ENCODE measurements around the gene BEX3.
"Not testable (repeated sequence)": the region's sequence is repeated elsewhere in the genome, so short reads cannot be mapped to it uniquely, and the experiment has no call there.

BEX3 gene

DNA sequence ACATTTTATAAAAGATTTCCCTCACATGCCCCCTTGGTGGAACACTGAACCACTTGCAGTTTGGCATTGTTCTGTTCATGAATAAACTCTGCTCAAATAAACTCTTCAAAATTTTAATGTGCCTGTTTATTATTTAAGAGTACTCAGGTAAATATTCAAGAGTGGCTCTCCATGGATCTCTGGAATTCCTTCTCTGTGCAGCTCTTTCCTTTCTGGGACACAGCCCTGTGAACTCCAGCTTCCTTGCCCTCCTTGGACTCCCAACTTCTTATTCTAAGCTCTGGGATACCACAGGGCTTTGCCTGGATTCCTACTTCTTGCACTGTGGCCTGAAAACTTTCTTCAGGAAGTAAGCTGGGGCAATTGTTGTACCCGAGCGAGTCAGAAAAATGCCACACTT lies 8.3 kb downstream of the BEX3 start:
- DNase-seq = no peak

DNA sequence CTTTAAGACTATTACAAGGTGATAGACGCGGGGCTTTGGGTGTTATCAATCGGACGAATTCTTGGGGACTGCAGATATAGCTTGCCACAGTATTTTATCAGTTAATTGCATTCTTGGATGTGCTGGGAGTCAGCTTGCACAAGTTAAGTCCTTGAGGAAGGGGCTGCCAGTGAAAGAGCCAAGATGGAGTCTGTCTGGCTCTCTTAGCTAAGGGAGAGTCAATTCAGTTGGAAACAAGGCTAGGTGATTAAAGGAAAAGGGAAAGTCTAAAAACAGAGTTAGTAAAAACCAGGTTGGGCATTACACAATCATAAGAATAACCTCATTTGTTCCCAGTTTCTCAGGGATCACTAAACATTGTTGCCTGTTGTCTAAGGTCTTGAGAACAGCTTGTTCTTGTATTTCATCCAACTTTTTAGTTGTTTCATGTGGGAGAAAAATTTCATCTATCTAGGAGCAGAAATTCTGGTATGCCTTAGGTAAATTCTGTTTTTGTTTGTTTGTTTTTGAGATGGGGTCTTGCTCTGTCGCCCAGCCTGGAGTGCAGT lies 9.0 kb downstream of the BEX3 start:
- DNase-seq = not testable (repeated sequence)

DNA sequence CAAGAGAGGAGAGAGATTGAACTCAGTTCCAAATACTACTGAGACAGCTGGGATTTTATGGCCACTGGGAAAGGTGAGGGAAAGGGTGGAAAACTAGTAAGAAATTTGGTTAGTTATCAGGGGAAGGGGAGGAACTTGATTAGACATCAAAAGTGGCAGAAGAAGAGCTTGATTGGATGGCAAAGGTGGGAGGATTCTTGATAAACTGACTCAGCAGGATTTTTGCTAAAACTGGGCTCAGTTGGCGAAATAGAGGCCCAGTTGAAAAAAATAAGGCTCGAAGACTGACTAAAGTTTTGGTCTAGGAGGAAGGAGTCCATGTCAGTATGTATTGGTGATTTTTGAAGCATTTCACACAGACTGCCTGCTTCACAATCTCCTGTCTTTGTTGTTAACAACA lies 10.0 kb downstream of the BEX3 start:
- no peak for DNase-seq

DNA sequence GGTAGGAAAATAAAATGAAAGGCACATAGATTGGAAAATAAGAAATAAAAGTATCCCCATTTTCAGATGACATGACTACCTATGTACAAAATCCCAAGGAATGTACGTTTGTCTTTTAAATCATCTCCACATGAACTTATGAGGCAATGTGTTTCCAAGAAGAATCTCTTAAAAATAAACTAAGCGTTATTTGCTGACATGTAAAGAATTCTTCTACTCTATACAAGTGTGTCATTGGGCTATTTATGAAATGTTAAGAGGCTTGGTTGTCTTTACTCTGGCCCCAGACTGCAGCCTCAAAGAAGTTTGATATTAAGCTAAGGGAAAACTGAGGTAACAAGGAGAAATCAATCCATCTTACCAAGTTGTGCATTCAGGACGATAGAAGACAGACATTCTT lies 17.1 kb downstream of the BEX3 start:
- DNase-seq = no peak

DNA sequence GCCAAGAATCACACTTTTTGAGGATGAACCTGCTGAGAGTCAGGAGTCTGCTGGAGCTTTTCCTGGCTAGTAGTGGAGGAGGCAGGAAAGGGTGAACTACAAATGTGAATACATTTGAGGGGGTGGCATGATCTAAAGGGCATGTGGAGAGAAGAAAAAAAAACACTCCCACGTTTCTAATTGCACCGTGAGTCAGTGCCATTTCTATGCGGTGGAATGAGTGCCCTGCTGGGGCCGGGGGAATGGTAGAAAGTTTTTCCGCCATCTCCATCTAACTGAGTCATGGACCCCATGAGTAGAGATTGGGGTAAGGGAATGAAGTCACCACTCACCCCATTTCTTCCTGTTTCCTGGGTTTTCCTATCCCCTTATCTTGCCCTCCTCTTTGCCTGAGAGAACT lies 19.8 kb downstream of the BEX3 start:
- no peak for DNase-seq

DNA sequence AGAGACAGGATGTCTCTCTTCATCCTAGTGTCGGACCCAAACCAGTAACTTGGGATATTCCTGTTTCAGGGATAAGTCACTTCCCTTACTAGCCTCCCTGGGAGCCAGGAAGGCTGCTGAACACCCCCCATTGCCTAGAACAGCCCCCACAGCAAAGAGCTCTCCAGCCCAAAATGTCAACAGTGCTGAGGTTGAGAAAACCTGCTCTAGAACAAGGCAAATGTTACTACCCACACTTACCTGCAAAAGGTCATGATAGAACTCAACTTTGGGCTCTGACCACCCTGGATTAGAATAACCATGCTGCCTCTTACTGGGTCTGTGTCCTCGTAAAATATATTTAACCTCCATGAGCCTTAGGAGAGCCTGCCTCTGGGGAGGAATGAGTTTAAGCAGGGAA lies 20.3 kb downstream of the BEX3 start:
- no peak for DNase-seq

DNA sequence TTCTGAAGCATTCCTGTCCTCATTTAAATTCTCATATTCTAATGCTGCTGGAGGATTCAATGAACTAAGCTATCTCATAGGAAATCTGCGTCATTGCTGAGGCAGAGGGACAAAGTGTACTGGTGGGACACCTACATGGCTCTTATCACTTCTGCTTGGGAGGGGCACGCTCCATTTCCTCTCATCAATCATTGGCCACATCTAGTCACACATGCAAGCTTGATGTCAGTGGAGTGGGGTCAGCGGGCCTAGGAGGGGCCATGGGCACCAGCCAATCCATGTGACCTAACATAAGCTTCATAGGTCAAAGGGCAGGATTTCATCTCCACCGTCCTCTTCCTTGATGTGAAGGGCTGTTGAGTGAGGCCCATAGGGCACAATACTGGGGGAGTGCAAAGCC lies 21.4 kb downstream of the BEX3 start:
- no peak for DNase-seq

DNA sequence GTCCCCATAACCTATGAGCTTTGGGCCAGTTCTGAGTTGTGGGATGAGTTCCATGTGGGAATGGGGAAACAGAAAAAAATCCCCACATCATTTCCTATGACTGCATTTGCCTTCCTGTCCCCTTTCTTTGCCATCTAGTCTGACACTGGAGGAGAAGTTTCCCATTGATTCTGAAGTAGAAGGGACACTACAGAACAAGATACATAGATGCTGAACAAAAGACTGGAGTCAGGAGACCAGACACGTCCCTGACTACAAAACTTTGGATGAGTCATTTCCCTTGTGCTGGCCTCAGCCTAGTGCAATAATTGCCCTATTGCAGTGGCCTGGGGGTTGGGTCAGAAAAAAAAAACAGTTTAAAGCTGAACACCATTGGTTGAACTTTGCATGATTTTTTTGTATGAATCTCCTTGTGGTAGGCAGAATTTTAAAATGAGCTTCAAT lies 22.1 kb downstream of the BEX3 start:
- peak; percentile 88 for DNase-seq

DNA sequence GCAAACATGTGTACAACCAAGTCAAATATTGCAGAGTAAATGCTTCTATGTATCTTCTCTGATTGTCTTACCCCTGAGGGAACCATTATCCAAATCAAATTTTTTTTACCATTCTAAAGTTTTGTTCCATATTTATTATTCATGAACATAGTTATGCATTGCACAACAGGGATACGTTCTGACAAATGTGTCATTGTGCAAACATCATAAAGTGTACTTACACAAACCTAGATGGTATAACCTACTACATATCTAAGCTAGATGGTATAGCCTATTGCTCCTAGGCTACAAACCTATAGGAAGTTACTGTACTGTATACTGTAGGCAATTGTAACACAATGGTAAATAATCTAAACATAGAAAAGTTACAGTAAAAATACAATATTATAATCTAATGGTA lies 23.4 kb downstream of the BEX3 start:
- DNase-seq = no peak

DNA sequence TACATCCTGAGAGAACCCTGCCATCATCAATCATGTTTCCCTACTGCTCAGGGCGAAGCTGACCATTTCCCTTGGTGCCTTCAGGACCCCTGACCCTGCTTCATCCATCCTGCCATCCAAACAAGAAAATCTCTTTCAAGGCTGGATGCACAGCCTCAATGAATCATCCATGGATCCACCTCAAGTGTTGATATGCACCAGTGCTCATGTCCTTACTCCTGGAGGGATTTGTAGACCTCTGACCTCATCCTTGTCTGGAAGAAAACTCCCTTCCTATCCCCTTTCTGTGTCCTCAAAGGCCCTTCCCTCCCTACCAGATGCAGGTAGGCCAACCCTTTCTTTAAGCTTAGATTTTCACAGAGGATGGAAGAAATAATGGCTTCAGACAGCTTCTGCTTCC lies 24.6 kb downstream of the BEX3 start:
- DNase-seq = no peak

DNA sequence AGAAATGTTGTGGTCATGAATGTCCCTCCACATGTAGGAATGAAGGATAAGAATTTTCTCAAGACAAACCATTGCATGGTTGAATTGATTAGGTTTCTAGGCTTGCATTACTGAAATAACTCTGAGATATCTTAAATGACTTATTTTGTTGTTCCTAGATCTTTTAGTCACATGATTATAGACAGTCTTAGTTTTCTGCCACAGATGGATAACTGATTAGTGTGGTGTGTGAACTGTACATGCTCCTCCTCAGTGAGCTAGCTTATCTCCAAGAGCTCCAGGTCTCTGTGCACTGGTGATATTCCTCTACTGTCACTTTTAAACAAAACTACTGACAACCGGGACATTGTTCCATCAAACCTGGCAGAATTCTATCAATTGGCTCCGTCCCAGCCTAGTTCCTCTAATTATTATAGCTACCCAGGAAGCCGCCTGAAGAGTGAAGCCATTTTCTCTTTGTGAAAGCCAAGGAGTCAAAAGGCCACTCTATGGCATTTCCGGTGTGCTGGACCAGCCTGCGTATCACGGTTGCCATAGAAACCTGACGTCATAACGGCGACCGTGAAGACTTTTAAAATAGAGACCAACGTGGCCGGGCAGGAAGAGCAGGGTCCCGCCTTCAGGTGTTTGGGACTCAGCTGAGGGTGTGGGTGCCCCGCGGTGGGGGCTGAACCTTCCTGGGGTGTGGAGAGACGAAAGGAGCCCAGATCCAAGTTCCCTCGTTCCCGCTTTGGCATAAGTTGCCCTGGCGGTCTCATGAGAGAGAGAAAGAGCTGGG lies 28.1 kb downstream of the BEX3 start:
- peak; percentile 79 for DNase-seq

DNA sequence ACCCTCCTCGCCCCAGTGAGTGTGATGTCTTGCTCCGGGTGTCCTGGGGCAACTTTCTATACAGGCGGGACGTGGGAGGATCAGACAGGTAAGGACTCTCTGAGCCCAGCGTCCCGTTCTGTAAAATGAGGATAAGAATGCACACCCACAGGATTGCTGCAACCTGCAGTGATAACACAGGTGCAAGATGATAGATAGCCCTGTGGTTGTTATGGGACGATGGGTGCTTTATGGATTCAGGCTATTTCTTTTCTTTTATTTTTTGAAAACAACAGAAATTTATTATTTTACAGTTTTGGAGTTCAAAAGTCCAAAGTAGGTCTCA lies 28.6 kb downstream of the BEX3 start:
- DNase-seq = no peak

DNA sequence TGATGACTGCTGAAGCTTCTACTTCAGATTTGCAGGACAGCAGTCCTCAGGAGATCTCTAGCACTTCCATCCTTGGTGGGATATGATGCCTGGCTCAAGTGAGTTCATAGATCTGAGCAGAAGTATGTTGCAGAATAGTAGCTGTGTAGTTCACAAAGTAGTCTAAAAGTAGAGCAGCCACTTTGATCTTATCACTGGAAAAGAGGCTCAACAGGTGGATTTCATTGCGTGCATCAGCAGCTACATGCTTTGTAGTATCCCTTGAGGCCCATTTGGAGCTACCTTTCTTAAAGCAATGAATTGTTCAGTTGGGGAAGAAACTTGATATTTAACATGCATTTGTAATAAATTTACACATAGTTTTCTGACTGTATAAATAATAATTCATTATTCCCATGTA lies 29.9 kb downstream of the BEX3 start:
- DNase-seq = no peak

DNA sequence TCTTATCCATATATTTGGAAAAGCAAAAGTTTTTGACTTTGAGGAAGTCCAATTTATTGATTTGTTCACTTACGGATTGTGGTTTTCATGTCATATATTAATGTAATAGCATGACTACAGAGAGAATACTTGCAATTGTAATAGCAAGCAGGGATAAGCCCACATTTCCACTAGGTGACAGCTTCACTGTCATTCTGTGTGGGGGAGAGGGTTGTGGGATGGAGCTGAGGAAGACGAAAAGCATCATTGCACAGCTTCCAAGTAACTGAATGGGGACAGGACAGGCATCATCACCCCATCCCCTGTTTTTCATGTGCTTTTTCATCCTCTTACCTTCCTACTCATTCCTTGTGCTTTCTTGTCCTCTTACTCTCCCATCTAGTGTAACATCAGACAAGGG lies 31.4 kb downstream of the BEX3 start:
- no peak for DNase-seq

DNA sequence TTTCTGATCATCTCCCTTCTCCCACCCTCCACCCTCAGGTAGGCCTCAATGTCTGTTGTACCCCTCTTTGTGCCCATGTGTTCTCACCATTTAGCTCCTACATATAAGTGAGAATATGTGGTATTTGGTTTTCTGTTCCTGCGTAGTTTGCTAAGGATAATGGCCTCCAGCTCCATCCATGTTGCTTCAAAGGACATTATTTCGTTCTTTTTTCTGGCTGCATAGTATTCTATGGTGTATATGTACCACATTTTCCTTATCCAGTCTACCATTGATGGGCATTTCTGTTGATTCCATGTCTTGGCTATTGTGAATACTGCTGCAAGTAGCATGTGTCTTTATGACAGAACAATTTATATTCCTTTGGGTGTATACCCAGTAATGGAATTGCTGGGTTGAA lies 35.4 kb downstream of the BEX3 start:
- DNase-seq = not testable (repeated sequence)

DNA sequence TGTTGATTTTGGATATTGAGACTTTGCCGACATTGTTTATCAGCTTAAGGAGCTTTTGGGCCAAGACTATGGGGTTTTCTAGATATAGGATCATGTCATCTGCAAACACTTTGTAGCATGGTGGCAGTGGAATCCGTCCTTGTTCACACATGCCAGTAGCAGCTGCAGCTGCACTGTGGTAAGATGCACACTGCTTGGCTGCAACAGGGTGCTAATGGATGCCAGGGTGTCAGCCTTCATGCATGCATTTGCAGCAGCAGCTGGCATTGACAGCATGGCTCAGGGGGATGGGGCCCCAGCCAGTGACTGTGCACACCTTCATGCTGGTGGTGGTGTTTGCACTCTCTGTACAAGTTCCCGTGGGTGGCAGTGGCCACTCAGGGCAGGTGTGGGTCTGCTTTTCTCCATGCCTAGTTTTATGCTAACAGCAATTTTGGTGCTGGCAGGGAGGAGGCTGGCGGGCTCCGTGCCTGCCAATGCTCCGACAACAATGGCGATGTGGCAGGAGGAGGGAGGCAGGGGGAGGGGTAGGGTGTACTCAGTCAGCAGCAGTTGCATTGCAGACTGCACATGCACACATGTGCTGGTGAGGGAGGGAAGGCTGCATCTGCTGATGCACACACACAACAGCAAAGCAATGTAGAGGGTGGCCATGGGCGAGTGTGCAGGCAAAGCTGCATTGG lies 37.5 kb downstream of the BEX3 start:
- DNase-seq = no peak

DNA sequence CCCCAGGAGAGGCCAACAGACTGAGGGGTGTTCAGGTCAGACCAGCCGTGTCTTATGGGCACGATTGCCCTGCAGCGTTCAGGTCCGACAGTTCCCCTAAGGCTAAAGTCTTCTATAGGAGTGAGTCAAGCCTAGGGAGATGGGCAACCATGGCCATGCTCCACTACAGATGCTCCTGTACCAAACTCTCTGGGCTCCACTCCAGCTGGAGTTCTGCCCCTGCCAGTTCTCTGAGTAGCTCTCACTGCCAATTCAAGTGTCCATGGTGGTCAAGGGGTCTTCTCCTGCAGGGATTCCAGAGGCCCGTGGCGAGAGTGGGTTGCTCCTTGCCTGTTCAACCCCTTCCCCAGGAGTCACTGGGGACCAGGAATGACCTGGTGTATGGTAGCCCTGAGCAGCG lies 38.2 kb downstream of the BEX3 start:
- DNase-seq = no peak

DNA sequence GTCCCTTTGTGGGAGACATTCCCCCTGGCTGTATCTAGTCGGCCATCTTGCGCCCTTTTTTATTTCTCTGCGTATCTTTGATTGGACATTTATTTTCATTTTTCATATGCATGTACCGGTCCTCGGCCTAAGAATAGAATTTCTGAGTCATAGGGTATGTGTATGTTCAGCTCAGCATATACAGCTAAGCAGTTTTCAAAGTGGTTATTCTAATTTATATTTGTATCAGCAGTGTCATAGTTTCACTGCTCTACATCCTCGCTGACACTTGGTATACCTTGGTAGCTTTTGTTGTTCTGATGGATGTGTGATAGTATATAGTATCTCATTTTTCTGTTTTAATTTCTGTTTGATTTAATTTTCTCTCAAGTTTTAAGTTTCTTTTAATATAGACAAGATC lies 38.7 kb downstream of the BEX3 start:
- DNase-seq = no peak

DNA sequence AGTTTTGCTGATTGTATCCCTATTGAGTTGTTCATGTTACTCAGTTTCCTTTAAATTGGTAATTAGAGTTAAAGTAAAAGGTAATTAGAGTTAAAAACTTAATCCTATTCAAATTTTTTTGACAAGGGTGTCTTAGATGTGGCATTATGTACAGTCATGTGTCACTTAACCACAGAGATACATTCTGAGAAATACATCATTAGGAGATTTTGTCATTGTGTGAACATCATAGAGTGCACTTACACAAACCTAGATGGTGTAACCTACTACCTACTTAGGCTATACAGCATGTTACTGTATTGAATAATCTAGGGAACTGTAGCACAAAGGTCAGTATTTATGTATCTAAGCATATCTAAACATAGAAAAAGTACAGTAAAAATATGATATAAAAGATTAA lies 39.2 kb downstream of the BEX3 start:
- no peak for DNase-seq

DNA sequence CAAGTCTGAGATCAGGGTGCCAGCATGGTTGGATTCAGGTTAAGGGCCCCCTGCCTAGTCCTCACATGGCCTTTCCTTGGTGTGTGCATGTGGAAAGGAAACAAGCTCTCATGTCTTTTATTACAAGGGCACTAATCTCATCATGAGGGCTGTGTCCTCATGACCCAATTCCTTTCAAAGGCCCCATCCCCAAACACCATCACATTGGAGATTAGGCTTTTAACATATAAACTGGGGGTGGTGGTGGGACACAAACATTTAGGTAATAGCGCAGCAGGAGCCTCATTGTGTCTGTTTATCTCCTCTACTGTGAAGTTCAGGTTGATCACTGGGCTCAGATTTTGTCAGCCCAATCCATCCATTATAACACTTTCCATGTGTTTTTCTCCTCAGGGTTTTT lies 41.0 kb downstream of the BEX3 start:
- DNase-seq = no peak

DNA sequence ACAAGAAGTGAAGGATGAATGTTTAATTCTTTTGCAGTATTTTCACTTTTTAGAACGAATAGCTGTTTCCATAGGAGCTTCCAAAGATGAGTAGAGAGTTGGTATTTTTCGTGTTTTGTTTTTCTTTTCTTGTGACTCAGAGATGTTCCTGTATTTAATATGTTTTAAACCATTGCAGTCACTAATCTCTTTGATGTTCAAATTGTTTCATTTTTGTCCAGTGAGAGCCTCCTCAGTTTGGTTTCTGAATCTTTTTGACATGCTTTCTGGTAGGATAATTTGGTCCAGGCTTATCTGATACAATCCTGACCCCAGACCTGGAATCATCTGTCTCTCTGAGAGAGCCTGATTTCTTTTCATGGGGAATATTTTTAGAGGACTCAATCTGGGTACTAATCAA lies 41.6 kb downstream of the BEX3 start:
- no peak for DNase-seq

DNA sequence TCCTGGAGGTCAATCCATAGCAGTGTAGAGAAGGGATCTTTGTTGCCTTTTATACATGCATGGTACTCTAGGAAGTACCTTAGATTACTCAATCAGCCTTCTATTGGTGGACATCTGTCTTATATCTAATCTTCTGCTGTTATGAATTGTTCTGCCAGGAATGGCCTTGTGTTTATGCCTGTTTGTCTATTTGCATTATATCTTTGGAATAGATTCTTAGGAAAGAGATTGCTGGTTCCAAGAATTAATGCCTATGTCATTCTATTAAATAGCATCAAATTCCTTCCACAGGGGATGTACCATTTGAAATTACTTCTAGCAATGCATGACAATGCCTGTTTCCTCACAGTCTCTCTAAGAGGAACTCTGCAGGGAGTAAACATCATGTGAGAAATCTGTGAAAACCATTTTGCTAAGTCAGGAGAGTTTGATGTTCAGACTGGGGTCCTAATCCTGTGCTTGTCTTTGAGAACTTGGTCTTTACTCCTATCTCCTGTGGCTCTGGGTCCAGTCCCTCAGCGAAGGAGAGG lies 42.5 kb downstream of the BEX3 start:
- DNase-seq = no peak

DNA sequence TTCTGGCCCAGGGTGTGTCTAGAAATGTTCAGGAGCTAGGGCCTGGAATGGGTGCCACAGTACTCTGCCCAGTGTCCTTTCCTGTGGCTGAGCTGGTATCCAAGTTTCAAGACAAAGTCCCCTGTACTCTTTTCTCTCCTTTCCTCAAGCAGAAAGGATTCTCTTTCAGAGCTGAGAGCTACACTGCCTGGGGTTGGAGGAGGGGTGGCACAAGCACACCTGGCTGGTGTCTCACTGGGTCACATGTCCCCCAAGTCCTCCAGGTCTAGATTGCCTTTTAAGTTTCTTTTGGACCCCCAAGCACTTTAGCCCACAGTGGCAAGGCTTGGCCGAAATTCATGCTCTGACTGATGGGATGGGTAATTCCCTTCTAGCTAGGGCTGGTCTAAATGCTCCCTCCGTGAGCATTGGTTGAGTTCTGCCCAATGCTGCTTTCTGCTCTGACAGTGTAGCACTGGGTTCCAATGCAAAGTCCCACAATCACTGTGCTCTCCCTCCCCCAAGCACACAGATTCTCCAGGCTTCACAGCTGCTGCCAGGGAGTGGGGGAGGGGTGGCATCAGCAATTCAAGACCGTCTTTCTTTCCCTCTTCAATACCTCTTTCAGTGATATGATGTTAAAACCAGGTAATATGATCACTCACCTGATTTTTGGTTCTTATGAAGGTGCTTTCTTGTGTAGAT lies 47.8 kb downstream of the BEX3 start:
- no peak for DNase-seq

All from MV-4-11 (cell line).